ENCODE results near the gene ZNF764. TPM values are rescaled to one million over a fixed set of nuclear protein-coding genes. Genes with fewer than 3 reads are reported as not detected.

Gene ZNF764
- polyA plus RNA-seq, 3 donors: 3.0 to 4.8 (median 3.8) TPM

- 83 to 89% (median 88%) methylated on average over 20 of the region's 20 CpGs for WGBS, 3 donors
- no peak overlapping the region for H3K27ac ChIP-seq (ENCODE audit: low read depth, low read length)
Measured at GRCh38 chr16:30519120-30520049, 38.8 kb downstream of the ZNF764 start.

GRCh38 chr16:30518552-30518951 lies 39.6 kb downstream of the ZNF764 start:
- no peak overlapping the region for H3K27ac ChIP-seq (ENCODE audit: low read depth, low read length)
- WGBS, 3 donors: 89 to 90% (median 90%) methylated on average over 8 to 10 of the region's 10 CpGs

- no peak overlapping the region for H3K27ac ChIP-seq (ENCODE audit: low read depth, low read length)
- 80 to 87% (median 83%) methylated on average over 2 of the region's 2 CpGs for WGBS, 3 donors
Measured at GRCh38 chr16:30515275-30515674, 42.9 kb downstream of the ZNF764 start.

GRCh38 chr16:30511509-30511908 lies 46.7 kb downstream of the ZNF764 start:
- WGBS, 3 donors: 86 to 97% (median 90%) methylated on average over 3 of the region's 3 CpGs
- no peak overlapping the region for H3K27ac ChIP-seq (ENCODE audit: low read depth, low read length)

- WGBS, 3 donors: 69 to 79% (median 71%) methylated on average over 4 of the region's 4 CpGs
- no peak overlapping the region for H3K27ac ChIP-seq (ENCODE audit: low read depth, low read length)
Measured at GRCh38 chr16:30510376-30510938, 47.7 kb downstream of the ZNF764 start.

- WGBS, 3 donors: 62 to 75% (median 73%) methylated on average over 4 of the region's 4 CpGs
- no peak overlapping the region for H3K27ac ChIP-seq (ENCODE audit: low read depth, low read length)
Measured at GRCh38 chr16:30509081-30509765, 49.0 kb downstream of the ZNF764 start.

Other genes starting within 250 kb of the ZNF764 start
- 10 to 100 TPM; 27.0 to 41.5 (median 37.5) TPM for gene CD2BP2, start 203.1 kb downstream of the ZNF764 start, polyA plus RNA-seq
- 10 to 100 TPM; 12.4 to 28.2 (median 27.6) TPM for gene TBC1D10B, start 187.9 kb downstream of the ZNF764 start, polyA plus RNA-seq
- 1 to 10 TPM in 1 of 3 donors, under 1 TPM in 1, not detected in 1; 0.98 to 1.3 TPM for gene MYL11, start 183.6 kb downstream of the ZNF764 start, polyA plus RNA-seq
- 1 to 10 TPM; 1.8 to 3.9 (median 3.6) TPM for gene SEPTIN1, start 175.8 kb downstream of the ZNF764 start, polyA plus RNA-seq
- 1 to 10 TPM; 2.4 to 3.9 (median 3.2) TPM for gene ZNF48, start 163.0 kb downstream of the ZNF764 start, polyA plus RNA-seq
- 1 to 10 TPM; 4.2 to 6.4 (median 4.9) TPM for gene ZNF771, start 150.8 kb downstream of the ZNF764 start, polyA plus RNA-seq
- 10 to 100 TPM; 27.5 to 29.8 (median 29.2) TPM for gene DCTPP1, start 128.3 kb downstream of the ZNF764 start, polyA plus RNA-seq
- gene SEPHS2, start 112.5 kb downstream of the ZNF764 start, polyA plus RNA-seq: 10 to 100 TPM; 25.0 to 45.0 (median 38.6) TPM
- 1 to 10 TPM; 1.2 to 5.3 (median 4.3) TPM for gene ITGAL, start 85.6 kb downstream of the ZNF764 start, polyA plus RNA-seq
- gene ZNF768, start 31.8 kb downstream of the ZNF764 start, polyA plus RNA-seq: 10 to 100 TPM; 17.8 to 33.9 (median 22.3) TPM
- 1 to 10 TPM; 3.8 to 6.1 (median 5.3) TPM for gene ZNF747, start 23.5 kb downstream of the ZNF764 start, polyA plus RNA-seq
- gene ZNF688, start 13.3 kb upstream of the ZNF764 start, polyA plus RNA-seq: 10 to 100 TPM in 1 of 3 donors, 1 to 10 TPM in 2; 8.7 to 21.9 (median 9.7) TPM
- 1 to 10 TPM; 3.8 to 5.7 (median 4.4) TPM for gene ZNF785, start 27.3 kb upstream of the ZNF764 start, polyA plus RNA-seq
- gene ZNF689, start 52.0 kb upstream of the ZNF764 start, polyA plus RNA-seq: 1 to 10 TPM; 3.7 to 4.2 (median 4.2) TPM
- 10 to 100 TPM; 27.8 to 54.7 (median 30.6) TPM for gene PRR14, start 92.6 kb upstream of the ZNF764 start, polyA plus RNA-seq
- 10 to 100 TPM; 17.0 to 32.2 (median 32.1) TPM for gene FBRS, start 100.1 kb upstream of the ZNF764 start, polyA plus RNA-seq
- 10 to 100 TPM in 2 of 3 donors, 1 to 10 TPM in 1; 7.3 to 16.8 (median 16.5) TPM for gene SRCAP, start 140.8 kb upstream of the ZNF764 start, polyA plus RNA-seq
- 10 to 100 TPM; 11.8 to 22.0 (median 15.2) TPM for gene PHKG2, start 190.1 kb upstream of the ZNF764 start, polyA plus RNA-seq
- gene CFAP119, start 203.7 kb upstream of the ZNF764 start, polyA plus RNA-seq: 1 to 10 TPM; 1.5 to 3.8 (median 1.6) TPM
- gene RNF40, start 203.9 kb upstream of the ZNF764 start, polyA plus RNA-seq: 10 to 100 TPM; 26.3 to 65.7 (median 39.7) TPM
- 1 to 10 TPM; 3.4 to 6.2 (median 5.6) TPM for gene ZNF629, start 228.8 kb upstream of the ZNF764 start, polyA plus RNA-seq